ENCODE data around the gene GCH1.

GCH1 gene

GRCh38 chr14:54864526-54864925 is 38.1 kb downstream of the GCH1 start:
- no peak for DNase-seq

GRCh38 chr14:54857830-54858269 is 44.8 kb downstream of the GCH1 start:
- no peak for DNase-seq

- DNase-seq, result no peak
These were observed 46.5 kb downstream of the GCH1 start for GRCh38 chr14:54856152-54856551.

- no peak for DNase-seq
These were observed 48.4 kb downstream of the GCH1 start for GRCh38 chr14:54854181-54854580.

- no peak for DNase-seq
These were observed 49.3 kb downstream of the GCH1 start for GRCh38 chr14:54853339-54853738.

GRCh38 chr14:54852215-54852614 is 50.4 kb downstream of the GCH1 start:
- no peak for DNase-seq

- no peak for DNase-seq
These were observed 53.7 kb downstream of the GCH1 start for GRCh38 chr14:54848910-54849309.

- no peak for DNase-seq
These were observed 57.0 kb downstream of the GCH1 start for GRCh38 chr14:54845641-54846040.

- DNase-seq, result no peak
These were observed 58.1 kb downstream of the GCH1 start for GRCh38 chr14:54844479-54844878.

GRCh38 chr14:54840798-54841197 is 61.8 kb downstream of the GCH1 start:
- DNase-seq, result no peak

- DNase-seq, result no peak
These were observed 62.3 kb downstream of the GCH1 start for GRCh38 chr14:54840336-54840735.

- no peak for DNase-seq
These were observed 62.9 kb downstream of the GCH1 start for GRCh38 chr14:54839701-54840119.

GRCh38 chr14:54838931-54839512 is 63.6 kb downstream of the GCH1 start:
- DNase-seq, result no peak

- DNase-seq, result no peak
These were observed 65.0 kb downstream of the GCH1 start for GRCh38 chr14:54837508-54838149.

- DNase-seq, result no peak
These were observed 66.4 kb downstream of the GCH1 start for GRCh38 chr14:54836231-54836630.

- DNase-seq, result no peak
These were observed 67.9 kb downstream of the GCH1 start for GRCh38 chr14:54834727-54835126.

- DNase-seq, result no peak
These were observed 68.5 kb downstream of the GCH1 start for GRCh38 chr14:54834081-54834480.

GRCh38 chr14:54830650-54831049 is 72.0 kb downstream of the GCH1 start:
- no peak for DNase-seq

- no peak for DNase-seq
These were observed 73.0 kb downstream of the GCH1 start for GRCh38 chr14:54829486-54830224.

- DNase-seq, result no peak
These were observed 74.6 kb downstream of the GCH1 start for GRCh38 chr14:54828037-54828436.

GRCh38 chr14:54823757-54824549 is 78.7 kb downstream of the GCH1 start:
- no peak for DNase-seq

GRCh38 chr14:54822685-54823084 is 79.9 kb downstream of the GCH1 start:
- no peak for DNase-seq
